MM.1S (cell line): ENCODE data around the gene LRRC8C.

ENCODE experiments used
- EZH2phosphoT487 ChIP-seq: fragments of 300-600 bp; sonication (generic); IDR thresholded peaks from 2 replicates; pipeline ENCODE4 v1.6.1; 2018; ENCODE audit warnings: antibody characterized with exemption, low read length
- TF ChIP-seq, protein P1 (sequence below): fragments of 300-600 bp; sonication (generic); IDR thresholded peaks from 2 replicates; pipeline ENCODE4 v1.5.1; 2016; ENCODE audit warnings: antibody characterized with exemption, low read length, mixed read lengths

DNA sequence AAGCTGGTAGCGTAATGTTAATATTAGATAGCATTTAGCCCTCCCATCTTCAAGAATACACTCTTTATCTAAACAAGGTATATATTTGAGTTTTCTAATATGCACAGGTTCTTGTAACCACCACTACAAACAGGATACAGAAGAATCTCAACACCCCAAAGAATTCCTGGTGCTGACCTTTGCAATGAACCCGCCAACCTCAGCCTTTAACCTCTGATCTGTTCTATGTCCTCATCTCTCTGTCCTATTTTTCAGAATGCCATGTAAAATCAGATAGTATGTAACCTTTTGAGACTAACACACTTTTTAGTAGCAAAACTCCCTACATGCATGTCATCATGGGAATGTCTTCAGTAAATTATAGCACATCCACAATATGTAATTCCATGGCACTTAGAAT lies 71.1 kb downstream of the LRRC8C start:
- TF ChIP-seq EZH2phosphoT487, result no peak
- TF ChIP-seq, protein P1, sequence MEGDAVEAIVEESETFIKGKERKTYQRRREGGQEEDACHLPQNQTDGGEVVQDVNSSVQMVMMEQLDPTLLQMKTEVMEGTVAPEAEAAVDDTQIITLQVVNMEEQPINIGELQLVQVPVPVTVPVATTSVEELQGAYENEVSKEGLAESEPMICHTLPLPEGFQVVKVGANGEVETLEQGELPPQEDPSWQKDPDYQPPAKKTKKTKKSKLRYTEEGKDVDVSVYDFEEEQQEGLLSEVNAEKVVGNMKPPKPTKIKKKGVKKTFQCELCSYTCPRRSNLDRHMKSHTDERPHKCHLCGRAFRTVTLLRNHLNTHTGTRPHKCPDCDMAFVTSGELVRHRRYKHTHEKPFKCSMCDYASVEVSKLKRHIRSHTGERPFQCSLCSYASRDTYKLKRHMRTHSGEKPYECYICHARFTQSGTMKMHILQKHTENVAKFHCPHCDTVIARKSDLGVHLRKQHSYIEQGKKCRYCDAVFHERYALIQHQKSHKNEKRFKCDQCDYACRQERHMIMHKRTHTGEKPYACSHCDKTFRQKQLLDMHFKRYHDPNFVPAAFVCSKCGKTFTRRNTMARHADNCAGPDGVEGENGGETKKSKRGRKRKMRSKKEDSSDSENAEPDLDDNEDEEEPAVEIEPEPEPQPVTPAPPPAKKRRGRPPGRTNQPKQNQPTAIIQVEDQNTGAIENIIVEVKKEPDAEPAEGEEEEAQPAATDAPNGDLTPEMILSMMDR, result no peak
